OCI-LY3 (cell line): ENCODE results near the gene GOLPH3.

Source experiments
- EZH2phosphoT487 ChIP-seq: fragments of 200-600 bp; shearing (Covaris generic); IDR thresholded peaks from 2 replicates; pipeline ENCODE4 v1.6.1; 2018; ENCODE audit warnings: antibody characterized with exemption, mixed run types, low read depth
- TF ChIP-seq, protein P1 (sequence below): fragments of 200-600, 300-600 bp; sonication (generic); IDR thresholded peaks from 2 replicates; pipeline ENCODE4 v1.5.1; 2014; ENCODE audit warnings: antibody characterized with exemption, low read length, low read depth

DNA sequence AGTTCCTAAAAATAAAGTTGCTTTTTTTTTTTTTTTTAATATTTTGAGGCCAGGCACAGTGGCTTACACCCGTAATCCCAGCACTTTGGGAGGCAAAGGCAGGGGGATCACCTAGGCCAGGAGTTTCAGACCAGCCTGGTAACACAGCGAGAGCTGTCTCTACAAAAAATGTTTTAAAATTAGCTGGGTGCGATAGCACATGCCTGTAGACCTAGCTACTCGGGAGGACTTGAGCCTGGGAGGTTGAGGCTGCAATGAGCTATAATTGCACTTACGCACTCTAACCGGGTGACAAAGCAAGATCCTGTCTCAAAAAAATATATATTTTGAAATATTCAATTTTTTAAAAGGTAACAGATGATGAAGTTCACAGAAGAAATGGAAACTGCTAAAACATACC lies 22.9 kb downstream of the GOLPH3 start:
- TF ChIP-seq, protein P1, sequence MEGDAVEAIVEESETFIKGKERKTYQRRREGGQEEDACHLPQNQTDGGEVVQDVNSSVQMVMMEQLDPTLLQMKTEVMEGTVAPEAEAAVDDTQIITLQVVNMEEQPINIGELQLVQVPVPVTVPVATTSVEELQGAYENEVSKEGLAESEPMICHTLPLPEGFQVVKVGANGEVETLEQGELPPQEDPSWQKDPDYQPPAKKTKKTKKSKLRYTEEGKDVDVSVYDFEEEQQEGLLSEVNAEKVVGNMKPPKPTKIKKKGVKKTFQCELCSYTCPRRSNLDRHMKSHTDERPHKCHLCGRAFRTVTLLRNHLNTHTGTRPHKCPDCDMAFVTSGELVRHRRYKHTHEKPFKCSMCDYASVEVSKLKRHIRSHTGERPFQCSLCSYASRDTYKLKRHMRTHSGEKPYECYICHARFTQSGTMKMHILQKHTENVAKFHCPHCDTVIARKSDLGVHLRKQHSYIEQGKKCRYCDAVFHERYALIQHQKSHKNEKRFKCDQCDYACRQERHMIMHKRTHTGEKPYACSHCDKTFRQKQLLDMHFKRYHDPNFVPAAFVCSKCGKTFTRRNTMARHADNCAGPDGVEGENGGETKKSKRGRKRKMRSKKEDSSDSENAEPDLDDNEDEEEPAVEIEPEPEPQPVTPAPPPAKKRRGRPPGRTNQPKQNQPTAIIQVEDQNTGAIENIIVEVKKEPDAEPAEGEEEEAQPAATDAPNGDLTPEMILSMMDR: no peak
- TF ChIP-seq EZH2phosphoT487: no peak
